Vagina (tissue), 2 donors: ENCODE data around the gene GIGYF2. TPM values are rescaled to one million over a fixed set of nuclear protein-coding genes. Genes with fewer than 3 reads are reported as not detected.

Source experiments
- DNase-seq, 2 donors: peaks; one replicate each; pipeline ENCODE4 v3.0.0-alpha.2; 2017; ENCODE audit errors: extremely low spot score in 2 of 2
- H3K27ac ChIP-seq: fragments of 200-600 bp; sonication (generic); one replicate; pipeline ENCODE4 v1.5.1; 2019
- H3K27me3 ChIP-seq: fragments of 200-600 bp; sonication (generic); one replicate; pipeline ENCODE4 v1.5.1; 2019
- H3K36me3 ChIP-seq, 2 donors: fragments of 200-600 bp; sonication (generic); one replicate each; pipeline ENCODE4 v1.5.1; 2017 to 2019
- H3K4me1 ChIP-seq: fragments of 200-600 bp; sonication (generic); one replicate; pipeline ENCODE4 v1.5.1; 2019
- H3K4me3 ChIP-seq, 2 donors: fragments of 200-600 bp; sonication (generic); 1 replicate in 1 of 2; 2 replicates in 1 of 2; pipeline ENCODE4 v1.5.1; 2016 to 2019
- H3K9me3 ChIP-seq: fragments of 200-600 bp; sonication (generic); one replicate; pipeline ENCODE4 v1.5.1; 2019
- CTCF ChIP-seq, 3 experiments: fragments of 450-650 bp in 2 of 3; fragments of 200-600 bp in 1 of 3; sonication (generic) in 1 of 3; IDR thresholded peaks; one replicate each; pipeline ENCODE4 v1.5.1; 2017 to 2019; ENCODE audit warnings: antibody characterized with exemption in 3 of 3, mild to moderate bottlenecking in 2 of 3, moderate library complexity in 2 of 3
- POLR2A ChIP-seq, 2 donors: fragments of 450-650 bp; IDR thresholded peaks; one replicate each; pipeline ENCODE4 v1.6.1; 2017; ENCODE audit warnings: antibody characterized with exemption in 2 of 2, mild to moderate bottlenecking in 2 of 2, moderate library complexity in 2 of 2
- POLR2AphosphoS5 ChIP-seq, 2 donors: sonication (generic); formaldehyde crosslinking; IDR thresholded peaks; one replicate each; pipeline ENCODE4 v1.9.0; 2017; ENCODE audit warnings: antibody characterized with exemption in 2 of 2, mild to moderate bottlenecking in 2 of 2, low read depth in 1 of 2; ENCODE audit not compliant: insufficient read depth in 1 of 2
- intact Hi-C: fragments of 100-400 bp; cut with DNase I; formaldehyde crosslinking; loops from one replicate; pipeline ENCODE4 v1.15.1; 2023
- total RNA-seq: library from RNA; depleted of rRNA; stranded (reverse); fragments of >200 nt; gene quantifications from one replicate; pipeline ENCODE4 v1.2.3, GENCODE V29; 2016

Gene GIGYF2, protein sequence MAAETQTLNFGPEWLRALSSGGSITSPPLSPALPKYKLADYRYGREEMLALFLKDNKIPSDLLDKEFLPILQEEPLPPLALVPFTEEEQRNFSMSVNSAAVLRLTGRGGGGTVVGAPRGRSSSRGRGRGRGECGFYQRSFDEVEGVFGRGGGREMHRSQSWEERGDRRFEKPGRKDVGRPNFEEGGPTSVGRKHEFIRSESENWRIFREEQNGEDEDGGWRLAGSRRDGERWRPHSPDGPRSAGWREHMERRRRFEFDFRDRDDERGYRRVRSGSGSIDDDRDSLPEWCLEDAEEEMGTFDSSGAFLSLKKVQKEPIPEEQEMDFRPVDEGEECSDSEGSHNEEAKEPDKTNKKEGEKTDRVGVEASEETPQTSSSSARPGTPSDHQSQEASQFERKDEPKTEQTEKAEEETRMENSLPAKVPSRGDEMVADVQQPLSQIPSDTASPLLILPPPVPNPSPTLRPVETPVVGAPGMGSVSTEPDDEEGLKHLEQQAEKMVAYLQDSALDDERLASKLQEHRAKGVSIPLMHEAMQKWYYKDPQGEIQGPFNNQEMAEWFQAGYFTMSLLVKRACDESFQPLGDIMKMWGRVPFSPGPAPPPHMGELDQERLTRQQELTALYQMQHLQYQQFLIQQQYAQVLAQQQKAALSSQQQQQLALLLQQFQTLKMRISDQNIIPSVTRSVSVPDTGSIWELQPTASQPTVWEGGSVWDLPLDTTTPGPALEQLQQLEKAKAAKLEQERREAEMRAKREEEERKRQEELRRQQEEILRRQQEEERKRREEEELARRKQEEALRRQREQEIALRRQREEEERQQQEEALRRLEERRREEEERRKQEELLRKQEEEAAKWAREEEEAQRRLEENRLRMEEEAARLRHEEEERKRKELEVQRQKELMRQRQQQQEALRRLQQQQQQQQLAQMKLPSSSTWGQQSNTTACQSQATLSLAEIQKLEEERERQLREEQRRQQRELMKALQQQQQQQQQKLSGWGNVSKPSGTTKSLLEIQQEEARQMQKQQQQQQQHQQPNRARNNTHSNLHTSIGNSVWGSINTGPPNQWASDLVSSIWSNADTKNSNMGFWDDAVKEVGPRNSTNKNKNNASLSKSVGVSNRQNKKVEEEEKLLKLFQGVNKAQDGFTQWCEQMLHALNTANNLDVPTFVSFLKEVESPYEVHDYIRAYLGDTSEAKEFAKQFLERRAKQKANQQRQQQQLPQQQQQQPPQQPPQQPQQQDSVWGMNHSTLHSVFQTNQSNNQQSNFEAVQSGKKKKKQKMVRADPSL (N-terminal part only)
- 69.0 TPM for total RNA-seq

DNA sequence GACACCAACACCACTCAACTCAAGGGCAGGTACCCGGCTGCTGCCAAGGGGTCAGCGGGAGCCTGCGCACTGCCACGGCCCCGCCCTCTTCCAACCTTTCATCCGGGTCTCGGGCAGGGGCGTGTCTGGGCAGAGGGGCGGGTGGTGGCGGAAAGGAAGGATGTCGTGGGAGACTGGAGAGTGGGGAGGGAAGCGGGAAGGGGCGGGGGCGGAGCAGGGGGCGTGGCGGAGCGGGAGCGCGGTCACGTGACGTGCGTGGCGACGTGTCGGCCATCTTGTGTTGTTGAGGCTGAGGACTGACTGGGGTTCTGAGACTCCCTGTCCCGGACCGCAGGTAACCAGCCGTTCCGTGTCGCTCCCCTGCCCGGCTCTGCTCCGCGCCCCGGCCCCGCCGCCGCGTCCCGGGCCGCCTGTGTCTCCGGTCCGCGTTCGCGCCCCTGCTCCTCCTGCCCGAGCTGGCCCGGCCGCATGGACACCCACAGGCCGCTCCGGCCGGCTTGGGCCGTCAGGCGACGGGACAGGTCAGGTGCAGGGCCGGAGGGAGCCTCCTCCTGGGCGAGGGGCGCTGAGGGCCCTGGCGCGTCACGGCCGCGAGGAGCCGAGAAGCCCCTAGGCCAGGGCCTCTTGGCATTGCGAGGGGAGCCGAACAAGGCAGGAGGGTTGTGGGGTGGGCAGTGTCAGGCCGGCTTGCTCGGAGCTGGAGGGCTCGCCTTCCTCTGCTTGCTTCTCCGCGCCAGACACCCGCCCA is at the start of gene GIGYF2:
GIGYF2 (plus strand) TSS at position 273 of the 748 bp plus-strand sequence. CDS start 37,867 bp downstream, outside the sequence.
- Histone ChIP-seq H3K4me3 (peak within 1 kb of the TSS; percentile 85 to 93), H3K9me3 (no peaks in the 10 kb centered on the region), H3K27ac (peak within 1 kb of the TSS; percentile 97), H3K27me3 (no peaks in the 10 kb centered on the region), H3K4me1 (peaks cover 42% of the 10 kb centered on the region), H3K36me3 (no peaks in the 10 kb centered on the region)
- peak in 1 of 2 donors; percentile 45 for TF ChIP-seq POLR2A (IDR thresholded peaks at IDR 0.05)
- no peak for TF ChIP-seq CTCF (IDR thresholded peaks at IDR 0.05)
- TF ChIP-seq POLR2AphosphoS5 (IDR thresholded peaks at IDR 0.05; ENCODE audit: insufficient read depth in 1 of 2, low read depth in 1 of 2) = peak; percentile 73 to 89
- intact Hi-C loops = loop anchor here (5.0 kb wide), 1 partner anchor 1085 kb away; no protein-coding TSS in a partner anchor
- DNase-seq = peak in 1 of 2 donors; percentile 98

GRCh38 chr2:232649033-232649432 is 48.1 kb upstream of the GIGYF2 start:
- no peaks in the 10 kb centered on the region for H3K27me3 ChIP-seq
- no peaks in the 10 kb centered on the region for H3K9me3 ChIP-seq
- H3K4me1 ChIP-seq = no peaks in the 10 kb centered on the region
- H3K36me3 ChIP-seq = no peaks in the 10 kb centered on the region
- no peak for TF ChIP-seq POLR2A (IDR thresholded peaks at IDR 0.05)
- no peak overlapping the region for H3K4me3 ChIP-seq
- no peak for DNase-seq
- intact Hi-C loops = no loop called here
- H3K27ac ChIP-seq = no peak overlapping the region

- H3K27ac ChIP-seq = no peak overlapping the region
- H3K9me3 ChIP-seq = no peaks in the 10 kb centered on the region
- no peaks in the 10 kb centered on the region for H3K27me3 ChIP-seq
- intact Hi-C loops = no loop called here
- no peaks in the 10 kb centered on the region for H3K4me1 ChIP-seq
- DNase-seq = no peak
- TF ChIP-seq POLR2AphosphoS5 (IDR thresholded peaks at IDR 0.05; ENCODE audit: insufficient read depth in 1 of 2, low read depth in 1 of 2) (no peak), POLR2A (IDR thresholded peaks at IDR 0.05) (no peak), CTCF (IDR thresholded peaks at IDR 0.05) (no peak)
- H3K4me3 ChIP-seq = no peak overlapping the region
- no peaks in the 10 kb centered on the region for H3K36me3 ChIP-seq
These were observed 44.7 kb upstream of the GIGYF2 start for GRCh38 chr2:232652505-232652851.

DNA sequence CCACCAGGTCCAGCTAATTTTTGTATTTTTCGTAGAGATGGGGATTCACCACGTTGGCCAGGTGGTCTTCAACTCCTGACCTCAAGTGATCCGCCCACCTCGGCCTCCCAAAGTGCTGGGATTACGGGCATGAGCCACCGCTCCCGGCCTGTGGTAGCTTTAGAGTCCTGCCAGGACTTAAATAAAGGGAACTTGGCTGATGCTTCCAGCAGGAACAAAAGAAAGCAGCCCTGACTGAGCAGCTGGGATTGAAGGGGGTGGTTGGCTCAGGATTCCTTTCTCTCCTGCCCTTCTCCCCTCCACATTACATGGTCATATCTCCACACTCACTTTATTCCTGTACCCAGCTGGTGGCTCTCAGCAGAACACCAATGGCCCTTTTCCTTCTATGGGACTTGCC is 43.7 kb upstream of the GIGYF2 start:
- H3K9me3 ChIP-seq = no peaks in the 10 kb centered on the region
- DNase-seq = no peak
- H3K27me3 ChIP-seq = no peaks in the 10 kb centered on the region
- H3K4me3 ChIP-seq = no peak overlapping the region
- intact Hi-C loops = no loop called here
- no peaks in the 10 kb centered on the region for H3K36me3 ChIP-seq
- TF ChIP-seq CTCF (IDR thresholded peaks at IDR 0.05) (no peak), POLR2A (IDR thresholded peaks at IDR 0.05) (no peak), POLR2AphosphoS5 (IDR thresholded peaks at IDR 0.05; ENCODE audit: insufficient read depth in 1 of 2, low read depth in 1 of 2) (no peak)
- H3K4me1 ChIP-seq = no peaks in the 10 kb centered on the region
- H3K27ac ChIP-seq = no peak overlapping the region
